NCI-H446 (cell line): ENCODE results near the gene DCAF17.
A peak's percentile ranks its signal among the peaks of the same experiment; 100 is the strongest.

Source experiments
- DNase-seq, 2 experiments: peaks; one replicate each; lab custom pipeline; 2025; lab: John Stamatoyannopoulos, UW

The DCAF17 gene, protein sequence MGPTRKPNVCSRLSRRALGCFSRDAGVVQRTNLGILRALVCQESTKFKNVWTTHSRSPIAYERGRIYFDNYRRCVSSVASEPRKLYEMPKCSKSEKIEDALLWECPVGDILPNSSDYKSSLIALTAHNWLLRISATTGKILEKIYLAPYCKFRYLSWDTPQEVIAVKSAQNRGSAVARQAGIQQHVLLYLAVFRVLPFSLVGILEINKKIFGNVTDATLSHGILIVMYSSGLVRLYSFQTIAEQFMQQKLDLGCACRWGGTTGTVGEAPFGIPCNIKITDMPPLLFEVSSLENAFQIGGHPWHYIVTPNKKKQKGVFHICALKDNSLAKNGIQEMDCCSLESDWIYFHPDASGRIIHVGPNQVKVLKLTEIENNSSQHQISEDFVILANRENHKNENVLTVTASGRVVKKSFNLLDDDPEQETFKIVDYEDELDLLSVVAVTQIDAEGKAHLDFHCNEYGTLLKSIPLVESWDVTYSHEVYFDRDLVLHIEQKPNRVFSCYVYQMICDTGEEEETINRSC

DNA sequence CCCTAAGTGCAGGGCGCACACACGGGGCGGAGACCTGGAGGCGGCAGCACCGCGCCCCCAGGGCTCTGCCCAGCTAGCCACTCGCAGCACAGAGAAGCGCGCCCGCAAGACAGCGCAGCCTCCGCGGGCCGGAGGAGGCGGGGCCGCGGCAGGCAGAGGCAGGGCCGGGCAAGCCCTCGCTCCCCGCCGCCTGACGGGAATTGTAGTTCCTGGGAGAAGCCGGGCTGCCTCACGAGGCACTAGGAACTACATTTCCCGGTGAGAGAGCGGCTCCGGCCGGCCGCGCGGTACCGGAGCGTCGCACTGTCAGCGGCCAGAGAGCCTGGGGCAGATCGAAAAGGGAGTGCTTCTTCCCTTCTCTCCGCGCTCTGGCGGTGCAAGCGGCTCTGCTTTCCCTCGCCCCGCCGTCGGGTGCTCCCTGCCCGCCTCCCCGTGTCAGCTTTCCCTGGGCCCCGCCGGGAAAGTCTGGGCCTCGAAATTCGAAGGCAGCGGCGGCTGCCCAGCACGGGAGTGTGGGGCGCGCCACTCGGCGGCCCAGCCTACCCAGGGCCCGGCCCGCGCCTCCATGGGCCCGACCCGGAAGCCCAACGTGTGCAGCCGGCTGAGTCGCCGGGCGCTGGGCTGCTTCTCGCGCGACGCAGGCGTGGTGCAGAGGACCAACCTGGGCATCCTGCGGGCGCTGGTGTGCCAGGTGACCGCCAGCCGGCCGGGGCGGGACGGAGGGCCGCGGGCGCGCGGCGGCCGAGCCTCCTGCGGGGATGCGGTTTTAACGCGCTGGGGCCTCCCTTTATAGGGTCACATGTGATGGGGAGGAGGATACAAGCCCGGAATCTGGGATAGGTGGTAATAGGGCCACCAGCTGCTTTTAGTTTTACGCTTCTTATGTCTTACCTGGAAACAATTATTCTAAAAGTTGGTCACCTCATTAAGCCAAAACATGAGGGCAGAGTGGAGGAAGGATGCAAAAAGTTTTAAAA, at the start of gene DCAF17:
Gene DCAF17 (plus strand): TSS at position 214 of the 977 bp plus-strand sequence. CDS start 352 bp downstream, at position 566.
- DNase-seq = peak; percentile 74 to 95

DNA sequence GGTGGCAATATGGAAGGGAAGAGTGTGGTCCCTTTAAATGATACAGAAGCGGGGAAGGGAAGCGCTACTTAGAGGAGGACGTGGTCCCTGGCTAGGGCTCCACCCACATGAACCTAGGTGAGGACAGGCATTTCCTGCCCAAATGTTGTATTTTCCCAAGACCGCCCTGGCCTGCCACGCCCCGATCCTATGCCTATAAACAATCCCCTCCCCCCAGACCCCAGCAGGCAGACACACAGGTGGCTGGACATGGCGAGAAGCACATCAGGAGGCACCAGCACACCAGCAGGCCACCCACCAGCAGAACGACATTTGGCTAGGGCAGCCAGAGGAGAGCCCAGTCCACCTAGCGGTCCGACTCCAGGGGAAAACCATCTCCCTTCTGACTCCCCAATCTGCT, 47.4 kb upstream of the DCAF17 start:
- no peak for DNase-seq

DNA sequence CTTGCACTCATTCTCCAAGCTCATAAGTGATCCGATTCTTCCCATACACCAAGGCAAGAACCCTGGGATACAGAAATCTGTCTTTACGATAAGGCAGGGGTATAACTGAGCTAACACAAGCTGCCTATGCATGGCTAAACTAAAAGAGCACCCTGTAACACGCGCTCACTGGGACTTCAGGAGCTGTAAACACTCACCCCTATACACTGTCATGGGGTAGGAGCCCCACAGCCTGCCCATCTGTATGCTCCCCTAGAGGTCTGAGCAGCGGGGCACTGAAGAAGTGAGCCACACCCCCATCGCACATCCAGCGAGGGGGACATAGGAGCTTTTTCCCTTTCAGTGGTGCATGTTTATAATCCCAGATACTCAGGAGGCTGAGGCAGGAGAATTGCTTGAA, 47.0 kb upstream of the DCAF17 start:
- no peak for DNase-seq

DNA sequence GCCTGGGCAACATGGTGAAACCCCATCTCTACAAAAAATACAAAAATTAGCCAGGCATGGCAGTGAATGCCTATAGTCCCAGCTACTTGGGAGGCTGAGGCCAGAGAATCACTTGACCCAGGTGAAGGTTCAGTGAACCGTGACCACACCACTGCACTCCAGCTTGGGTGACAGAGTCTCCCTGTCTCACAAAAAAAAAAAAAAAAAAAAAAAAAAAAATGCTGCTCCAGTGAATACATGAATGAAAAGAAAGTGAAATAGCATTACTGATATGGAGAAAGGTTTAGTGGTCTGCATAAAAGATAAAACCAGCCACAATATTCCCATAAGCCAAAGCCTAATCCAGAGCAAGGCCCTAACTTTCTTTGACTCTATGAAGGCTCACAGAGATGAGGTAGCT, 44.7 kb upstream of the DCAF17 start:
- no peak for DNase-seq

DNA sequence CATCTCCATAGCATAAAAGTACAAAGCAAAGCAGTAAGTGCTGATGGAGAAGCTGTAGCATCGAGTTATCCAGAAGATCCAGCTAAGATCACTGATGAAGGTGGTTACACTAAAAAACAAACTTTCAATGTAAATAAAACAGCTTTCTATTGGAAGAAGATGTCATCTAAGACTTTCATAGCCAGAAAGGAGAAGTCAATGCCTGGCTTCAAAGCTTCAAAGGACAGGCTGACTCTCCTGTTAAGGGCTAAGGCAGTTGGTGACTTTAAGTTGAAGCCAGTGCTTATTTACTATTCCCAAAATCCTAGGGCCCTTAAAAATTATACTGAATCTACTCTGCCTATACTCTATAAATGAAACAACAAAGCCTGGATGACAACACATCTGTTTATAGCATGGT, 44.2 kb upstream of the DCAF17 start:
- DNase-seq = no peak

DNA sequence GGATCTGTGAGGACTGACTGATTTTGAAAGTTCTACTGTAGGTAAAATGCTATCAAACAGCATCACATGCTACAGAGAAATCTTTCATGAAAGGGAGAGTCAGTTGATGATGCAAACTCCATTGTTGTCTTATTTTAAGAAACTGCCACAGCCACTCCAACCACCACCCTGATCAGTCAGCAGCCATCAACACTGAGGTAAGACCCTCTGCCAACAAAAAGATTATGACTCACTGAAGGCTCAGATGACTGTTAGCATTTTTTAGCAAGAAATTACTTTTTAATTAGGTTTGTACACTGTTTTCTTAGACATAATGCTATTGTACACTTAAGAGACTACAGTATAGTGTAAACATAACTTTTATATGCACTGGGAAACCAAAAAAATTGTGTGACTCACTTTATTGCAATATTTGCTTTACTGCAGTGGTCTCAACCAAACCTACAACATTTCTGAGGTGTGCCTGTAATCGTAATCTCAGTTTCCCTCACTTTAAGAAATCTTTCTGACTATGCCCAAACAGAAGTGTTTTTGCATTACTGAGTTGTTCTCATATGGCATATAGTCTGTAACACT, 43.0 kb upstream of the DCAF17 start:
- no peak for DNase-seq

DNA sequence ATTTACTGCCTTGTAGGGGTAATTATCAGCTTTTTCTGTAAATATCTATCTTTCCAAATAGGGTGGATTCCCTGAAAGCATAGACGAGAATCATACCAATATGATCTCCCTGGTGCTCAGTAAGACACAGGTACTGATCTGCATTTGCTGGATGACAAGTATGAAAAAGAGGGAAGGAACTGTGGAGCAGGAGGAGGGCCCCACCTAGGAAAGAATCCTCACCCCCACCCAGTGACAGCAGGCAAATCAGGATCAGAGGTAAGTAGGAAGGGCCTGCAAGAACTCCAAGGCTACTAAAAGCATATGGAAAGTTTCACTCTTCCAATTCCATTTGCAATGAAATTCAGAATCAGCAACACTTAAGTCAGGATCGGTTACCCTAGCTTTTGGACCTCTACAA, 42.5 kb upstream of the DCAF17 start:
- no peak for DNase-seq

DNA sequence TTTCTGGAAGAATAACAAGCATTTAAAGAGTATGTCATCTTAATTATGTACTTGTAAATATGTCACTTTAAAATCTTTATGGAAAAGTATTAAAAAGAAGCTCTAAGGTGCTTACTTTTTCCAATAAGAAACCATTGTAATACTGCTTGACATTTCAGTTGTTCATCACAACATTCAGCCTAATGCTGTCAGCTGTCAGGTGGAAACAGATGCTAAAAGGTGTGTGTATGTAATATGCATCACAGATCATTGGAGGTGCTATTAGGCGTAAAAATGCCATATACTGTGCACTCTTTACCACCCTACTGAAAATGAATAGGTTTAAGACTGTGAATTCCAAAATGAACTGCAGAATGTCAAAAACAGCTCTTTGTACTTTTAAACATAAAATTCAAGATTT, 40.5 kb upstream of the DCAF17 start:
- DNase-seq = no peak

DNA sequence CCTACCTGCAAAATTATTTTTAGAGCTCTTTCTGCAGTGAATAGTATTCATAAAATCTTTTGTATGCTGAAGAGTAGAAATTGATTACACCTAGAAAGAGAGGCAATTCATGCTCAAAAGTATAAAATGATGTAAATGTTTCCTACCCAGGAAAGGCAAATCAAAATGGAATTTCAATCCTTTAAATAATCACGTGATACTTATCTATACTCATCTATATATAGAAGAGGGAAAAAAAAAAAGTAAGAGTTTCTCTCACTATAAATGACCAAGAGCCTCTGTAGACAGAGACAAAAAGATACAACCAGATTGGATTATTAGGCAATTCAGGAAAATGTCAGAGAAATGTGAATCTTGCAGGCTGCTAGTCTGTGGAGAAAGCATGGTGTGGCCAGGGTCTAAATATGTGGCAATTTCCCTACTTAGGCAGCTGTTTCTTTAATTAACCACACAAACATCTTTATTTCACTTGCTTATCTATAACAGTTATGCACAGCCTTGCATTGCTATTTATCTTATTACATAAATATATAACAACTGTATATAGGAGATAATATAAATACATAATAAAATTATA, 39.8 kb upstream of the DCAF17 start:
- no peak for DNase-seq

DNA sequence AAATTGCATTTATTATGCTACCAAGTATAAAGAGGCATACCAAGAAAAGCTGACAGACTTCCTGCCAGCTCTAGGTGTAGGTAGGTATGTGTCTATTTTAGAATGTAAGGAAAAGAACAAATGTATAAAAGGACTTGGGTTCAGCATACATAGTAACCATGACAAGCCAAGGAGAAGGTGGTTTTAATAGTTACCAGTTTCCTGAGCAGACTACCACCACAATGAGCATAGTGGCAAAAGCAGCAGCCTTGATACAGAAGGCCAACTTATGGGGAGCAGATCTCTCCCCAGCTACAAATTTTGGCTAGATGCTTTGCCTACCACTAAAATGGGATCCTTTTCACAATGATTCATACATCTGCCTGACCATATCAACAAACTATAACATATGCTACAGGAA, 34.7 kb upstream of the DCAF17 start:
- no peak for DNase-seq

DNA sequence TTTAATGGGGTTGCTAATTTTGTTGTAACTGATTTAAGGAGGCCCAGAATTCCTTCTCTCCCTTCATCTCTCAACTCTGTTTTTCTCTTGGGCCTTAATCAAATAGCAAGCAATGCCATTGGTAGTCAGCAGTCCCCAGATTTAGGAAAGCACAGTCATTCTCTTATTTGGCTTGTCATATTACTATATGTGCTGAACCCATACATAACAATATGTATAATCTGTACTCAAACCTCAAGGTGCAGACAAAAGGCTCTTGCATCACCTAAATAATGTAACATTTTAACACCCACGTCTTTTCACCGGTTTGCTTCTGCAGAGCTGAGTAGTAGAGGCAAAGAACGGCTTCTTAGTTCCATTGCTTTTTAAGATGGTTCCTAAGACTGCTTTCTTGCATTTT, 33.6 kb upstream of the DCAF17 start:
- no peak for DNase-seq

DNA sequence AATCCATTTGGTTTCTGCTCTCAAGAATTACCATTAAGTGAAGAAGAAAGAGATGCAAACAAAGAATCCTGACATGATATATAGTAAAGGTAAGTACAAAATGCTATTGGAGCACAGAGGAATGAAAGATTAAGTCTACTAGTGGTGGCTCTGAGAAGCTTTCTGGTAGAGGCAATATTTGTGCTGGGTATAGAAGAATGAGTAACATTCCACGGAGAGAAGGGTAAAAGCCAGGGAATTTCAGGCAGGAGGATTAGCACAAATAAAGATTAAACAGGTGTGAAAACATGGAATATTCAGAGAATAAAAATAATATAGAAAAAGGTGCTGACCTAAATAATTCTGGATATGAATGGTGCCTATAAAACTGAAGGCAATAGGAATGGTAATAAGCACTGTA, 32.1 kb upstream of the DCAF17 start:
- no peak for DNase-seq

DNA sequence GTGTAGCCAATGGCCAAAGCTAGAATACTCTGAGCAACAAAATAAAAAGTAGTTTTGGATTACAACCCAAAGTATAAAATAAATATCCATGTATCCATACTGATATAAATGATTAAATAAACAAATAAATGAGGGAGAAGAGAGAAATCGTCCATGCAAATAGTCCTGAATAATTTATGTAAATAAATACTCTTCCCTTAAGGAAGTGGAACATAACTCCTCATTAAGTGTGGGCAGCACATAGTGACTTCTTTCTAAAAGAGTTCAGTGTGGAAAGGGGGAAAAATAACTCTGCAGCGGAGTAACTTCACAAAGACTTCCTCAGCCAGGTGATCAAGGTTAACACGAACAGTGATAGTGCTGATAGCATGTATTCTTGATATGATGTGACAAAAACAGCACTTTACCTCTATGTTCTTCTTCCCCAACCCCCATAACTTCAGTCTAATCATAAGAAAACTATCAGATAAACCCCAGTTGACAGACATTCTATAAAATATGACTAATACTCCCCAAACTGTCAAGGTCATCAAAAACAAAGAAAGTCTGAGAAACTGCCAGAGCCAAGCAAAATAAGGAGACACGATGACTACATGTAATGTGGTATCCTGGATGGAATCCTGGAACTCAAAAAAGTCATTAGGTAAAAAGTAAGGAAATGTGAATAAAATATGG, 31.0 kb upstream of the DCAF17 start:
- DNase-seq = no peak

DNA sequence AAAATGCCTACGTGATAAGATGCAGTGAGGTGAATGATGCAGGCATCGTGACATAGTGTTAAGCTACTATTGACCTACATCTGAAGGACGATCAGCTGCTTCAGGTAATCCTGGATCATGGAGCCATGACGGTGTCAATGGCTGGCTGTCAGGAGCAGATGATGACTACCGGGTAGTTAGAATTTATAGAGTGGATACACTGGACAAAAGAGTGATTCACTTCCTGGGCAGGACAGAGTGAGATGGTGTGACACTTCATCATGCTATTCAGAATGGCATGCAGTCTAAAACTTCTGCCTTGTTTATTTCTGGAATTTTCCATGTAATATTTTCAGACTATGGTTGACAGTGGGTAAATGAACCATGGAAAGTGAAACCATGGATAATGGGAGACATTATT, 29.8 kb upstream of the DCAF17 start:
- no peak for DNase-seq

DNA sequence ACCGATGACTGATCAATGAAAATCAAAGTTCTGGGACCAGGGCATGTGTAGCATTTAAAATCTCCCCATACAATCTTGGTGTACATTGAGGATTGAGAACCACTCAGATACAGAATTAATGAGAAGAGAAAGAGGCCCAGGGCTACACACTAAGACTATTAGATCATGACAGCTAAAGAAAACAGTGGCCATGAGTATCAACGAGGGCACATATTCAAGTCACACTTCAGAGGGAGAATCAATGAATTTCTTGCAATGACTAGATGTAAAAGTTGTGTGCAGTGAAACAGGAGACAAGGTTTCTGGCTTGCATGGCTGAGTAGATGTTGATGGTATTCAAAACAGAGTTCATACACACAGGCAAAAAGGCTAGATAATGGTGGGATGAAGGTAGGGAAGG, 29.3 kb upstream of the DCAF17 start:
- no peak for DNase-seq

DNA sequence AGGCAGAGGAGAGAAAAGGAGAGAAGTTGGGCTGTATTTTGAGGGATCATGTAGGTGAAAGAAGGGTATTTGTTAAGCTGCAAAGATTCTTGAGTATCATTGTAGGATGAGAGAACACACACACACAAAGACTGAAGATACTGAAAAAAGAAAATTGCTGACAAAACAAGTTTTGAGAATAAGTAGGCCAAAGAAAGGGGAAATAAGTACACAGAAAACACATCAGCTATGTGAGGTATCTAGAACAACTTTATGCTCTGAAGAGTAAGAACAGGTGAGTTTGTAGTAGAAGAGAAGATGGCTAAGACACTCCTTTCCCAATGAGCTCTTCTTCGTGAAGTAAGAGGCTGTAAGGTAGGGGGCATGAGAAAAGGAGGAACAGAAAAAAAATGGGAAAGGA, 28.5 kb upstream of the DCAF17 start:
- DNase-seq = no peak

DNA sequence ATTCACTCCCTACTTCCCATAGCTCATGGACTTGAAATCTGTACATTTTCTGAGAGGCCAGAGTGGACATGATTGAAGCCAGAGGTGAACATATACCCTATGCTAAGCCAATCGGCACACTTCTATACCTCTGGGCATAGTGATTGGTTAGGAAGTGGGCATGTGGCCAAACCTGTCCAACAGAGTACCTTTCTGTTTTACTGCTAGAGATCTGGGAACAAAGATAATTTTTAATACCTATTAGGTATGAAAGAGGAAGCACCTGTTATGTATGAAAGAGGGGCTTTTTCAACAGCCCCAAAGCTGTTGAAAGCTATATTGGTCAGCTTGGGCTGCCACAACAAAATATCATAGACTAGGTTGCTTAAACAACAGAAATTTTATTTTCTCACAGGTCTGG, 28.0 kb upstream of the DCAF17 start:
- no peak for DNase-seq

DNA sequence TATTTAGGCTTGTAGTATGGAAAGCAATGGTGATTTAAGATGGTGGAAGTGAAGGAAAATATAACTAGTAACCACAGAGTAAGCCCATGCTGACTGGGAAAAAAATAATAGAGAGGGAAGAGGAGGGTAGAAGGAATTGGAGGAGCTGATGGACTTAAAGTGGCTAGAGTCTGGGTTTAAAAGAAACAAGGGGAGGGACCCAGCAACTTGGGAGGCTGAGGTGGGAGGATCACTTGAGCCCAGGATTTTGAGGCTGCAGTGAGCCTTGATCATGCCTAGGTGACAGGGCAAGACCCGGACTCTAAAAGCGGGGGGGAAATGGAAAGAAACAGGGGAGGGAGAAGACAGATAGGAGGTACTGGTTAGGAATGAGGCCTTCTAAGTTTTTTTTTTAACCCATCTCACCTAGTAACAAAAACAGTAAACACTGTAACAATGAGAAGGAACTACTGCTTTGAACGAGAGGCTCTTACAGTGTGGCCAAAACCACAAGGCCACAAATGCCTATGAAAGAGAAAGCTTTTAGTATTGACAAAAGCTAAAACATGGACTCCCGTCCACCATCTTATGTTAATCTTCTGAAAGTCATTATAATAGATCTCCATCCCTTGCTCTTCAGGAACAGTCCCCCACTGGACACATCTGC, 26.9 kb upstream of the DCAF17 start:
- DNase-seq = no peak

DNA sequence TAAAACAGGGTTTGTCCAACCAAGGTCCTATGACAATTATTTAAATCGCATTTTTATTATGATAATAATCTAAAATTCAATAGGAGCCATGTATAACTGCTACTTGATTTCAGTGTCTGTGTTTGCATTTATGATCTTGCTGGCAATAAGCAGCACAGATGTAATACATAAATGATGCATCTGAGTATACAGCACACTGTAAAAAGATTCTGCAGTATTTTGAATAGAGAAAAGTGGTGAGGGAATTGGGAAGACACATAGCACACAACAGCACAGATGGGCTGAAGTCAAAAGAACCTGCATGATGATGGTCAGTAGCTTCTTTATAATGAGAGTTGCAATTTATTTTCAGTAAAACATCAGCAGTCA, 26.4 kb upstream of the DCAF17 start:
- DNase-seq = no peak

DNA sequence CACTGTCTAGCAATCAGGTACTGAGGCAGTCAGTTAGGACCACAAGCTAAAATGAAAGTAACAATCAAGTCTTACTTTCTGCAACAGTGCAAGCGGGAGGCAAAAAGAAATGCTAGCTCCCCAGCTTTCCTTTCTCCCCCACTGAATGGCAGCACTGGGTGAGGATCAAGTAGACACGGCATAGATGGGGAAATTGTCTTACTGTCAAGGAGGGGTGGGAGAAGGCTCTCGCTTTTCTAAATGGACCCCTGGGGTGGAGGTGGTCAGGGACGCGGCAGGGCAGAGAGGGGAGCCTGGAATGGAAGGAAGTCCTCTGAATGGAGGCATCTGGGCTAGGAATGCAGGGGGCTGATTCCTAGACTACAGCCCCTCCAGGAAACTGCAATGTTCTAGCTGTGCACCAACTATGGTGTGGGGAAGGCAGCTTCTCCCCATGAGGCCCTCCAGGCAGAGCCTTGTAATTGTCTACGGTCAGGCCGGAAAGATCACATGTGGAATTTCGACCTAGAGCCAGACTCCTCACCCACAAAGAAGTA, 24.5 kb upstream of the DCAF17 start:
- DNase-seq = no peak

DNA sequence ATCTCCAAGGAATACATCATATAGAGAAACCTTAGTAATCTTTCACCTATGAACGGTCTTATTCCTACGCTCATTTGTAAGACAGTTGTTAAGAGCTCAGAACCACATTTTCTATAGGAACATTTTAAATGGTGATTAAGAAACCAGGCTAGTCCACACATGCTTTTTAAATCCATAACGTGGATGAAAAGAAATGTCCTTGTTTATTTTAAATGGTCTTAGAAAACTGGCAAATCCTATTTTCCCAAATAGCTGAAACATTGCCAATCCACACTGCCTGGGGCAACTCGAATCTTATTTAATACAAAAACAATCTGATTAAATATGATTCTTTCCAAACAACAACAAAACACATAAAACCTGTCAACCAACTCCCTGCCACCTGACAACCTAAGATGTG, 23.9 kb upstream of the DCAF17 start:
- DNase-seq = no peak
